CD4-positive, alpha-beta T cell treated with Interleukin-17A for 1 hour (primary cell): ENCODE results near the gene CEP290.
"Not testable (repeated sequence)": the region's sequence is repeated elsewhere in the genome, so short reads cannot be mapped to it uniquely, and the experiment has no call there.

Experiments
- DNase-seq: peaks from one replicate; pipeline ENCODE4 v3.0.0-alpha.2; 2020

CEP290 gene

DNA sequence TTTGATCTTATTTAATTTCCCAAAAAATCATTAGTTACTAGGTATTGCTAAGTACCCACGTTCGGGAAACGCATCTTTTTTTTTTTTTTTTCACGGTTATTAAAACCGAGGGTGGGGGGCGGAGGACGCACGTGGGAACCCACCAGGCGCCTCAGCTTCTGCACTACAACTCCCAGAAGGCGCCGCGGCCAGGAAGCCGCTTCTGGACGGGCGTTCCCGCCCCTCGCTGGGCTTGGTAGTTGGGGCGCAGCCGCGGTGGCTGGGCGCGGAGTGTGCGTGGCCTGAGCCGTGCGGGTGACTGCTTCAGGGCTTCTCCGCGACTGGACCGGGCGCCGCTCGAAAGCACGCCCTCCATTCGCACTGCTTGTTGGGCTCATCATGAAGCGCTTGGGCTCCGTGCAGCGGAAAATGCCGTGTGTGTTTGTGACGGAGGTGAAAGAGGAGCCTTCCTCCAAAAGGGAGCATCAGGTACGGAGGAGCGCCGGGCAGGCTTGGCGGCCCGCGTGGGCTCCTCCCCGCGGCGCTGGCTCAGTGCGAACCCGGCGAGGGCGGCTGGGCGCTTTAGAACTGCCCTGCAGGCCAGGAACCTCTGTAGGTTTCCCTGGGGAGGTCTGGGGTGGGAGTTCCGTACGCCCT lies 106.5 kb downstream of the CEP290 start:
- DNase-seq = peak; percentile 87

DNA sequence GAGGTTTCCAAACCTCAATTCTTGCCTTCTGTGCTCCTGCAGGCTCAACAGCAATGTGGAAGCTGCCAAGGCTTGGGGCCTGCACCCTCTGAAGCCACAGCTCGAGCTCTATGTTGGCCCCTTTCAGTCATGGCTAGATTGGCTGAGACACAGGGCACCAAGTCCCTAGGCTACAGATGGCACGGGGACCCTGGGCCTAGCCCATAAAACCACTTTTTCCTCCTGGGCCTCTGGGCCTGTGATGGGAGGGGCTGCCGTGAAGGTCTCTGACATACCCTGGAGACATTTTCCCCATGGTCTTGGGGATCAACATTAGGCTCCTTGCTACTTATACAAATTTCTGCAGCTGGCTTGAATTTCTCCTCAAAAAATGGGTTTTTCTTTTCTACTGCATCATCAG lies 110.7 kb downstream of the CEP290 start:
- DNase-seq = not testable (repeated sequence)

DNA sequence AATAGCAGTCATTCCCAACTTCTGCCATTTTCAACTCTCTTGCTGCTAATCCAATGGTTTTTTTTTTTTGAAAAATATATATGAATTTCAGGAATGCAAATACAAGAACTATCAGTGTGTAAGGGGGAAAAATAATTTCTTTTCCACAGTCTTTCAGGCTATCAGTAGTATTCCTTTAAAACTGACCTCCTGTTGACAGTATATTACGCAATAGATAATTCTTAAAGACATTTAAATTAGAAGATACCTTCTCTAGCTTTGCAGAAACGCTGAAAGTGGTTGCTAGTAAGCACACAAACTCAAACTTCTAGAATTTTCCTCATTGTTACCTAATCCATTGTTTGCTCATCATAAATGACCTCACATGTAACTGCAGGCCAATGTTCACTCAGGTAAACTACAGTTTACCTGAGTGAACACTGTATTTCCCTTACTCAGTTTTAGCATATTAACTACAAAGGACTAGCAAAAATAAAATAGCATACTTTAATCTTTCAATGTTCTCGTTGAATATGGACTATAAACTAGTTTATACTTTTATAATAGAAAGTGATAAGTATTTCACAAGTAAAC lies 112.7 kb downstream of the CEP290 start, which contains the start of gene C12orf50:
Gene C12orf50, minus strand, starts transcription at position 309 of the 573 bp plus-strand sequence. CDS start 2,439 bp downstream, outside the sequence.
- no peak for DNase-seq

DNA sequence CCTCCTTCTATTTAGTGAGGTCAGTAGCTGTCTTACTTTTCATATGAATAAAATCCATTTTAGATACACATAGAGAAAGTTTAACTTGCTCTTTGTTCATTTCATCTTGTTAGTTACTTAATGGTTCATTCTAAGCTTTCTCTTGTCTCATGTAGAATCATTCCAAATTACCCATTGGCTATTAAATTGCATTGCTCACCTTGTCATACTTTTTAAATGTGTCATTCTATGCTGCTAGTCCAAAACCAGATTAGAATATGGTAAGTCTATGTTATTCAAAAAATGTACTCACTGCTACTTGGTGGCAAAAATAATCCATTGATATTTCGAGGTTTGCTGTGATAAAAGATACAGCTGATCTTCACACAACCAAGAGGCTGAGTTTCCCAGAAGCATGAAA lies 115.7 kb downstream of the CEP290 start:
- DNase-seq = no peak

DNA sequence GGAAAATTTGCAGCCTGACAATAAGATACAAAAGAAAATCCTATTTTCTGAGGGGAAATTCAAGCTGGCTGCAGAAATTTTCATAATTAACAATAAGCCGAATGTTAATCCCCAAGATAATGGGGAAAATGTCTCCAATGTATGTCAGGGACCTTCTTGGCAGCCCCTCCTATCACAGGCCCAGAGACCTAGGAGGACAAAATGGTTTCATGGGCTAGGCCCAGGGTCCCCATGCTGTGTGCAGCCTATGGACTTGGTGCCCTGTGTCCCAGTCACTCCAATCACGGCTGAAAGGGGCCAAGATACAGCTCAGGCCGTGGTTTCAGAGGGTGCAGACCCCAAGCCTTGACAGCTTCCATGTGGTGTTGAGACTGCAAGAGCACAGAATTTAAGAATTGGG lies 123.9 kb downstream of the CEP290 start:
- no peak for DNase-seq

DNA sequence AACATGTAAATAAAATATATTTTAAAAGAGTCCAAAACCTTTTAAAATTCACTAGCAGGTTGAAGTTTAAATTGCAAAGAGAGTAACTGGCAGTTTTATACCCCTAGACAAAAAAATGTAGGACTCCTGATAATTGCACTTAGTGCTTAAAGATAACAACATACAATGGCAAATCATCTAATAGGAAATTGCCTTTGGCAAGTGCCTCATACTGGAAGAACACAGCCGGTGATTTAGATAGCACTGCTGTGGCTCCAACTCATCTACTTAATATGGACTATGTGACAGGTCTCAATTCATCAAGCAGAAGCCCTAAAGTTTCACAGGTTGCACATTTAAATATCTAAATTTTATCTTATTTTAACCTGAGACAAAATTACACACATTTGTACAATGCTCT lies 126.1 kb downstream of the CEP290 start:
- no peak for DNase-seq

DNA sequence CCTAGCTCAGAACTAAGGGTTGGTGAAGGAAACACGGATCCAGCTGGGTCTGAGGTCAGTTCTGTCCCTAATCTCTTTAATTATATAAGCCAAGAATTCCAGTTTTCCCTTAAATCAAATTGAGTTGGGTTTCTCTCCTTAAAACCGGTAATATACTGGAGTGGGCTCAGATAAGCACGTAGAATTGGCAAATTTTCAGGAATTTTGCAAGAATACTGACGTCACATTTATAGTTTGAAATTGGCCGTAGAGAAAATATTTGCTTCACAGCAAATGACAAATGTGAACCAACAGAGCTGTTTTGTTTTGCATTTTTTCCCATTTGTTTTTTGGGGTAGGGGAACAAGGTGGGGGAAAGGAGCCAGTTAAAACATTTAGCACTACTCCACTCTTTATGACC lies 130.1 kb downstream of the CEP290 start:
- no peak for DNase-seq

DNA sequence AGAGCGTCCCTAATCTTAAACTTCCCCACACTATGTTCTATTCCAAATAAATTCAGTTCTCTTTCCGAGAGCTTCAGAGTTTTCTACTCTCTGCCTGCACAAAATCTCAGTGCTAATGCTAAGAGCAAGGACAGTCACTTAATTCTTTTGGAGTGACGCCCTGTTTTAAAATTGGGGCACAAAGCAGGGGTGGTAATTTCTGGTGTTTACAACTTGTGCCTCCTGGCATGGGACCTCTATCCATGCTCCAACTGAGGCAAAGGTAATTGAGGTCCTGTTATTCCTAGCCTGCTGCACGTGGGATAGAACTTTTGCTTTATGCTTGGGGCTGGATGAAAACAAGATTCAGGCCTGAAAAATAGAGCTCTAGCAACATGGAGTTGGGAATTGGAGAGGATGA lies 135.5 kb downstream of the CEP290 start:
- no peak for DNase-seq

DNA sequence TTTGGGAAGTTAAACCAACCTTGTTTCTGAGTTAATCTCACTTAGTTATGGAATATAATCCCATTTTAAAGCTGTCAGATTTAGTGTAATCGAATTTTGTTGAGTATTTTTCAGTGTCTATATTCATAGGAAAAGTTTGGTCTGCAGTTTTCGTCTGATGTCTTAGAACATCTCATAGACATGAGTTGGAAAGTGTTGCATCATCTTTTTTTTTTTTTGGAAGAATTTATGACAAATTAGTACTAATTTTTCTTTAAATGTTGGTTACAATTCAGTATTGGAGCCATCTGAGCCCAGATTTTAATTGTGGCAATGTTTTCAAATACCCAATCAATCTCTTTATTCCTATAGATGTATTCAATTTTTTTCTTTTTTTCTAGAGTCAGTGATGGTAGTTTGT lies 140.6 kb downstream of the CEP290 start:
- no peak for DNase-seq
